GM21526 (cell line): ENCODE measurements around the gene RALGPS2.
A peak's percentile ranks its signal among the peaks of the same experiment; 100 is the strongest.

Experiments
- ATAC-seq: cut with Tn5 transposase; IDR thresholded peaks from one replicate; pipeline ENCODE4 v1.9.1; 2021; ENCODE audit warnings: moderate library complexity; ENCODE audit not compliant: unreplicated experiment, low FRiP score

RALGPS2 gene

GRCh38 chr1:178724728-178725465, at the start of gene RALGPS2:
TSS of gene RALGPS2 (plus strand) at chr1:178725244. CDS start at chr1:178776765, 51,521 bp downstream.
- peak; percentile 74 for ATAC-seq

- ATAC-seq, result no peak
Observed at GRCh38 chr1:178679237-178679636, 45.8 kb upstream of the RALGPS2 start.

GRCh38 chr1:178682429-178682828, 42.6 kb upstream of the RALGPS2 start:
- no peak for ATAC-seq

GRCh38 chr1:178682886-178683285, 42.2 kb upstream of the RALGPS2 start:
- no peak for ATAC-seq

- ATAC-seq, result no peak
Observed at GRCh38 chr1:178683291-178683690, 41.8 kb upstream of the RALGPS2 start.

DNA sequence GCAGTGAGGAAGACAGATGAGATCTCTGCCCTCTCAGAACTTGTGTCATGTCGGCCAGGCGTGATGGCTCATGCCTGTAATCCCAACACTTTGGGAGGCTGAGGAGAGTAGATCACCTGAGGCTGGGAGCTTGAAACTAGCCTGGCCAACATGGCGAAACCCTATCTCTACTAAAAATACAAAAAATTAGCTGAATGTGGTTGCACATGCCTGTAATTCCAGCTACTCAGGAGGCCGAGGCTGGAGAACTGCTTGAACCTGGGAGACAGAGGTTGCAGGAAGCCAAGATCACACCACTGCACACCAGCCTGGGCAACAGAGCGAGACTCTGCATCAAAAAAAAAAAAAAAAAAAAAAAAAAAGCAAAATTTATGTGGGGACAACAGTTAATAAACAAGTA, 40.9 kb upstream of the RALGPS2 start:
- no peak for ATAC-seq

DNA sequence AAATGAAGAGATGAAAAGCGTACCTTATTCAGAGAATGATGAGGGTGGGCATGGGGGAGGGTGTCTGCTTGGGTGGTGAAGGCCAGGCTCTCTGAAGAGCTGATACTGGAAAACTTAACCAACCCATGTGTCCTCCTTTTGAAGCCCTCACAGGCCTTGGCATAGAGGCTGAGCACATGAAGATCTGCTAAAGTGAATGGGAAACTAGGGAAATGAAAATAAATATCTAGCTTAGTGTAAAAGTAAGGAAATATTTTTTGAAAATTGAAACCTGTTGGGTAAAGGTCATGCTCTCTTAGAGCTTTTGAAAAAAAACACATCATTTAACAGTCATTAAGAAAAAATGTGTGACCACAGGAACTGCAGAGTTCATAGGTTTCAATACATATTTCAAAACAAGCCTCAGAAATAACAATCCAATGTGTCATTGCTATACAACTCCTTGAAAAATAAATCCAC, 40.5 kb upstream of the RALGPS2 start:
- peak; percentile 82 for ATAC-seq

- ATAC-seq, result no peak
Observed at GRCh38 chr1:178686407-178686806, 38.6 kb upstream of the RALGPS2 start.

DNA sequence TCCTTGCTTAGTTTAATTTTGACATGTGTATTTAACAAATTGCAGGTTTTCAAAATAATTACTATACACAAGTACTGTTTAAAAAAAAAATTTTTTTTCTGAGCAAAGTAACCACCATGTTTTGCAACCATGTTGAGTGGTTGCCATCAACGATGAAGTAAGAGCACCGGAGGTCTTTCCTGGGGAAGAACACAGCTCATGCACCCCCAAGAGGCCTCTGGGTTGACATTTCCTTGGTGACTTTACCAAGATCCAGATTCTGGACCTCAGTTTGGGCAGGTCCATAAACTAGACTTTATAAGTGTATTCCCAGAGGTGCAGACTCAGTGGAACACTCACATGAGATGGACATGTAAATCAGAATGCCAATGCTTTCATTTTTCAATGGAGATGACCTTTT, 36.8 kb upstream of the RALGPS2 start:
- no peak for ATAC-seq

GRCh38 chr1:178689769-178690168, 35.3 kb upstream of the RALGPS2 start:
- no peak for ATAC-seq

DNA sequence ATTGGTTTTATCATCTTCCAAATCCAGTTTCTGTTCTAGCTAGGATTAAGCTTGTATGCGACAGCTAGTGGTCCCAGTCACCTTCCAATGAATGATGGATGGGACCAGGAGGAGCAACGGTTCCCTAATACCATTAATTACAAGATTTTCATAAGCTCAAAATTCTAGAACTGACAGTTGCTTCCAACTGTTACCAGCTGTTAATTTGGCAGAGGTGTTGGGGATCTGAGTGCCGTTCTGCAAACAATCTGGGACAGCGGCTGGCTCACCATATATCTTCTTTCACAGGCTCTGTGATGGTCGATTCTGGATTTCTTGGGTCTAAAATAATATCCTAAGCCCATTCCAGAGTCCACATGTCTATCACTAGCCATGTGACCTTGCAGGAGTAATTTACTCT, 34.5 kb upstream of the RALGPS2 start:
- no peak for ATAC-seq

- ATAC-seq, result no peak
Observed at GRCh38 chr1:178692564-178693327, 32.3 kb upstream of the RALGPS2 start.

DNA sequence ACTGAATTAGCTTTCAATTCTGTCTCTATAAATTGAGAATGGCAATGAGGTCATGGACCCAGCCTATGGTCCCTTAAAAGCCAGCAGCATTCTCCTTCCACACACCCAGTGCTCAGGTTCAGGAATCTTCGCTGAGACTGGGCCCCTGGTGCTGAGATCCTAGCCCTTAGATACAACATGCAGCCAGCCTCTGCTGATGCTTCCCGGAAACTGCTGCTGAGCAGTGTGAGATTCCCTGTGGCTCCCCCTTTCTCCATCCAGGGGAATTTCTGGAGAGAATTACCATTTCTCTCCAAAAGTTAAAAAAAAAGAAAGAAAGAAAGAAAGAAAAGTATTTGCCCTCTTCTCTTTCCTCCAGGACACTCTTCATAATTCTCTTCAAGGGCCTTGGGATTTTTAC, 31.7 kb upstream of the RALGPS2 start:
- no peak for ATAC-seq

GRCh38 chr1:178694923-178695525, 30.0 kb upstream of the RALGPS2 start:
- no peak for ATAC-seq

DNA sequence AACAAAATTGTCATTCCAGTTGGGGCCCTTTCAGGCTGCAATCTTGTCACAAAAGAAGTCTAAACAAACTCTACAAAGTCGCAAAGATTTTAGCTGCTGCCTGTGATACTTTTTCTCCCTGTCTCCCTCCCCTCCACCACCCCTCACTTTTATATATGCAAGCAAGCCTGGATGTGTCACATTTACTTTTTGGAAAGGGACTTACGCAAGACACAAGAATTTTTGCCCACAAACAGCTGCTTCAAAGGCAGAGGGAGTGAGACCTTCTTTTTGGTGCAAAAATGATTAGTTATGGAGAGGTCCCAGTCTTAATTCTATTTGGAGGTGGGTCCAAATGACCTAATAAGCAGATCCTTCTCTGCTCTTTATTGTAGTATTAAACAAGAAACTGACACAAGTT, 22.9 kb upstream of the RALGPS2 start:
- no peak for ATAC-seq

GRCh38 chr1:178704833-178705232, 20.2 kb upstream of the RALGPS2 start:
- ATAC-seq, result no peak

DNA sequence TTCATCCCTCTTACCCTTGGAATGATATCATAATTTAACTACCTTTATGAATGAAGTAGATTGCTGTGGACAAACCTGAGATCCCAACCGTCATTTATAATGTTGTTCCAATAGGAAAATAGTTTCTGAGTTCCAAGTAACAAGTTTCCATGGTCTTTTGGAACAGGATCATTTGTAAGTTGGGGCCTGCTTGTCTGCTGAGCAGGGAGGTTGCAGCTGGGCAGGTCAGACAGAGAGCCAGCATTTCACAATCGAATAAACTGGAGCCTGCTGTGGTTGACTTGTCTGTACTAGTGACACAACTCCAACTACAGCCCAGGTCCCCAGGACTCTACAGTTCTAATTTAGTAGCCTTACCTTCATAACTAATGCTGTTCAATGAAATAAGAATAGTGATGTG, 18.6 kb upstream of the RALGPS2 start:
- no peak for ATAC-seq

GRCh38 chr1:178713259-178713658, 11.8 kb upstream of the RALGPS2 start:
- no peak for ATAC-seq

DNA sequence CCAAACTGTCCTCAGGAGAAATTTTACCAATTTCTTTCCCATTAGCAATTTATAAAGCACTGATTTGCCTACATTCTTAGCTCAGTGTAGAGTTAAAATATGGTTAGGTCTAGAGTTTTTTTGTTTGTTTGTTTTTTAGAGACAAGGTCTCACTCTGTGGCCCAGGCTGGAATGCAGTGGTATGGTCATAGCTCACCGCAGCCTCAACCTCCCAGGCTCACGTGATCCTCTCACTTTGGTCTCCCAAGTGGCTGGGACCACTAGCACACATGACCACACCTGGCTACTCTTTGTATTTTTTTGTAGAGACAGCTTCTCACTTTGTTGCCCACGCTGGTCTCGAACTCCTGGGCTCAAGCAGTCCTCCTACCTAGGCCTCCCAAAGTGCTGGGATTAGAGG, 10.6 kb upstream of the RALGPS2 start:
- no peak for ATAC-seq

DNA sequence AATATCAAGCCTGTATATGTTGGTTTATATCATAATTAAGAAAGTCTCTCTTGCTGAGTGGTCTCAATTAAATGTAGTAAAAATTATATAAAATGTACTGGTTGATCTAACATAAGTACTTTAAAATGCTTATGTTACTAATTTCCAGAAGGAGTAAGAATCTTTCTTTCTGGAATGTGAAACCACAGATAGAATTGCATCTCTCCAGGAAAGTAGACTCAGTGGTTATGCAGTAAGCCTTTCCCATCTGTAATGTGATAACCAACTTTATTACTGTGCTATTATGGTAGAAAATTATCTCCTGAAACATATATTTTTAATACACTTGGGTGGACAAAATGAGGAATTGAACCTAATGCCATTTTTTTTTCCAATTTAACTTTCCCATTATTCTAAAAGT, 8.9 kb upstream of the RALGPS2 start:
- ATAC-seq, result no peak

DNA sequence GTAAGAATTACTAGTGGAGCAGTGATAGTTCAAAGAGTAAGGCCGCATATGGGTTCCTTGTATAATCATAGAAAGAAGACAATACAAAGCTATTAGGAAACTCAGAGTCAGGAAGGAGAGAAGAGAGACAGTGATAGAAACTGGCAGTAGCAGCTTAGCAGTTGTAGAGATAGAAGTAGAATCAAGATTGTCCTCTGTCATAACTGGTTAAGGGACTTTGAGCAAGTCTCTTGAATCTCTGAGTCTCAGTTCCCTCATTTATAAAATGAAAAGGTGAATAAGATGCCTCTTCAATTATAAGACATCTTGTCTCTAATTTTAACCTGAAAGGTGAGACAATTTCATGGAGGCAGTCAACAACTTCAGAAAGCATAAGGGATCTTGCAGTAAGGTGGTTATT, 6.5 kb upstream of the RALGPS2 start:
- ATAC-seq, result no peak

GRCh38 chr1:178723546-178723945, 1.5 kb upstream of the RALGPS2 start:
- no peak for ATAC-seq
